Stimulated activated CD4-positive, alpha-beta T cell treated with anti-CD3 and anti-CD28 coated beads, TNF-alpha, amount 100 ng/mL, for 48 hours (primary cell): ENCODE results near the gene KRT17.
"Not testable (repeated sequence)": the region's sequence is repeated elsewhere in the genome, so short reads cannot be mapped to it uniquely, and the experiment has no call there.

Experiments
- DNase-seq, 3 donors: peaks; one replicate each; pipeline ENCODE4 v3.0.0-alpha.2; 2020; ENCODE audit warnings: low read depth in 3 of 3

KRT17 gene

GRCh38 chr17:41634639-41635038 lies 10.3 kb upstream of the KRT17 start:
- no peak for DNase-seq

- DNase-seq: no peak
Observed at GRCh38 chr17:41633556-41634199, 9.3 kb upstream of the KRT17 start.

GRCh38 chr17:41632482-41633105 lies 8.2 kb upstream of the KRT17 start:
- no peak for DNase-seq

GRCh38 chr17:41631898-41632285 lies 7.5 kb upstream of the KRT17 start:
- DNase-seq: no peak

- no peak for DNase-seq
Observed at GRCh38 chr17:41631025-41631897, 6.9 kb upstream of the KRT17 start.

- no peak for DNase-seq
Observed at GRCh38 chr17:41629826-41630670, 5.7 kb upstream of the KRT17 start.

GRCh38 chr17:41629316-41629715 lies 4.9 kb upstream of the KRT17 start:
- DNase-seq: no peak

- not testable (repeated sequence) for DNase-seq
Observed at GRCh38 chr17:41628621-41629255, 4.4 kb upstream of the KRT17 start.

- not testable (repeated sequence) for DNase-seq
Observed at GRCh38 chr17:41628073-41628370, 3.6 kb upstream of the KRT17 start.

- DNase-seq: no peak
Observed at GRCh38 chr17:41627316-41628072, 3.1 kb upstream of the KRT17 start.

- not testable (repeated sequence) for DNase-seq
Observed at GRCh38 chr17:41626914-41627295, 2.5 kb upstream of the KRT17 start.

- not testable (repeated sequence) for DNase-seq
Observed at GRCh38 chr17:41626028-41626913, 1.9 kb upstream of the KRT17 start.

- DNase-seq: no peak
Observed at GRCh38 chr17:41625602-41626001, 1.2 kb upstream of the KRT17 start.

GRCh38 chr17:41623184-41623861 lies 1.1 kb downstream of the KRT17 start:
- DNase-seq: not testable (repeated sequence)

- not testable (repeated sequence) for DNase-seq
Observed at GRCh38 chr17:41622340-41623183, 1.8 kb downstream of the KRT17 start.

- no peak for DNase-seq
Observed at GRCh38 chr17:41621916-41622315, 2.5 kb downstream of the KRT17 start.

GRCh38 chr17:41621435-41621817 lies 2.9 kb downstream of the KRT17 start:
- not testable (repeated sequence) for DNase-seq
